Stimulated activated CD4-positive, alpha-beta T cell treated with anti-CD3 and anti-CD28 coated beads, Interleukin-4, amount 100 ng/mL, for 24 hours (primary cell): ENCODE data around the gene TSC2.
"Not testable (repeated sequence)": the region's sequence is repeated elsewhere in the genome, so short reads cannot be mapped to it uniquely, and the experiment has no call there.

Source experiments
- DNase-seq: peaks from one replicate; pipeline ENCODE4 v3.0.0-alpha.2; 2020

TSC2 gene

GRCh38 chr16:2087748-2088631 lies 40.2 kb downstream of the TSC2 start:
- no peak for DNase-seq

- no peak for DNase-seq
These were observed 41.1 kb downstream of the TSC2 start for GRCh38 chr16:2088759-2089358.

GRCh38 chr16:2089706-2090480 lies 42.1 kb downstream of the TSC2 start:
- no peak for DNase-seq

GRCh38 chr16:2090481-2090776 lies 42.6 kb downstream of the TSC2 start:
- no peak for DNase-seq

- no peak for DNase-seq
These were observed 43.2 kb downstream of the TSC2 start for GRCh38 chr16:2090777-2091546.

GRCh38 chr16:2091547-2092255 lies 43.9 kb downstream of the TSC2 start:
- DNase-seq, result no peak

GRCh38 chr16:2092256-2092620 lies 44.5 kb downstream of the TSC2 start:
- no peak for DNase-seq

- no peak for DNase-seq
These were observed 45.1 kb downstream of the TSC2 start for GRCh38 chr16:2092866-2093265.

GRCh38 chr16:2093793-2094192 lies 46.0 kb downstream of the TSC2 start:
- no peak for DNase-seq

GRCh38 chr16:2095315-2095853 lies 47.6 kb downstream of the TSC2 start:
- no peak for DNase-seq

GRCh38 chr16:2095918-2096582 lies 48.3 kb downstream of the TSC2 start:
- DNase-seq, result no peak

- no peak for DNase-seq
These were observed 49.2 kb downstream of the TSC2 start for GRCh38 chr16:2096853-2097595.

- not testable (repeated sequence) for DNase-seq
These were observed 49.9 kb downstream of the TSC2 start for GRCh38 chr16:2097689-2098088.

GRCh38 chr16:2101581-2101980 lies 53.8 kb downstream of the TSC2 start:
- DNase-seq, result not testable (repeated sequence)

- no peak for DNase-seq
These were observed 54.7 kb downstream of the TSC2 start for GRCh38 chr16:2102471-2102870.

- DNase-seq, result not testable (repeated sequence)
These were observed 56.7 kb downstream of the TSC2 start for GRCh38 chr16:2104464-2104863.

GRCh38 chr16:2105291-2105690 lies 57.5 kb downstream of the TSC2 start:
- not testable (repeated sequence) for DNase-seq

GRCh38 chr16:2105769-2106168 lies 58.0 kb downstream of the TSC2 start:
- DNase-seq, result not testable (repeated sequence)

- not testable (repeated sequence) for DNase-seq
These were observed 58.4 kb downstream of the TSC2 start for GRCh38 chr16:2106211-2106610.

GRCh38 chr16:2107121-2107790 lies 59.5 kb downstream of the TSC2 start:
- DNase-seq, result not testable (repeated sequence)
